ENCODE results near the gene DOCK10.

DNA sequence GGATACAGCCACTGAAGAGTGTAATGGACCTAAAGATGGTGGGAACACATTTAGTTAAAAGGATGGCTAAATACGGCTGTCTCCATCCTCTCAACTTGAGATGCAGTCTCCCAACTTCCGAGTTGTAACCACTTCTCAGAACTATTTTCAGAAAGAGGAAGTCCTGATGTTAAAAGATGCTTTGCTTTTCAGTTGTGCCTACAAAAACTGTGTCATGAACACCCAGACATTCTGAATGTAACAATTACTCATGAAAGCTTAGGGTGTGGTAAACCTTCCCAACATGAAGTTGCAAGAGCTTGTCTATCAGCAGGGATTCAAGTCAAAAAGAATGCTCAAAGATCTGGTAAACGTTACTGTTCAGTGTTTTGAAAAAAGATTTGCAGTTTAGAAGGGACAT lies 147.9 kb downstream of the DOCK10 start:
- no peak for TF ChIP-seq POLR2A (IDR thresholded peaks at IDR 0.05)
- TF ChIP-seq, protein P1, sequence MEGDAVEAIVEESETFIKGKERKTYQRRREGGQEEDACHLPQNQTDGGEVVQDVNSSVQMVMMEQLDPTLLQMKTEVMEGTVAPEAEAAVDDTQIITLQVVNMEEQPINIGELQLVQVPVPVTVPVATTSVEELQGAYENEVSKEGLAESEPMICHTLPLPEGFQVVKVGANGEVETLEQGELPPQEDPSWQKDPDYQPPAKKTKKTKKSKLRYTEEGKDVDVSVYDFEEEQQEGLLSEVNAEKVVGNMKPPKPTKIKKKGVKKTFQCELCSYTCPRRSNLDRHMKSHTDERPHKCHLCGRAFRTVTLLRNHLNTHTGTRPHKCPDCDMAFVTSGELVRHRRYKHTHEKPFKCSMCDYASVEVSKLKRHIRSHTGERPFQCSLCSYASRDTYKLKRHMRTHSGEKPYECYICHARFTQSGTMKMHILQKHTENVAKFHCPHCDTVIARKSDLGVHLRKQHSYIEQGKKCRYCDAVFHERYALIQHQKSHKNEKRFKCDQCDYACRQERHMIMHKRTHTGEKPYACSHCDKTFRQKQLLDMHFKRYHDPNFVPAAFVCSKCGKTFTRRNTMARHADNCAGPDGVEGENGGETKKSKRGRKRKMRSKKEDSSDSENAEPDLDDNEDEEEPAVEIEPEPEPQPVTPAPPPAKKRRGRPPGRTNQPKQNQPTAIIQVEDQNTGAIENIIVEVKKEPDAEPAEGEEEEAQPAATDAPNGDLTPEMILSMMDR (IDR thresholded peaks at IDR 0.05), result no peak

All from uterus (tissue), 2 donors.